H1 (cell line): ENCODE results near the gene LRP5. TPM values are rescaled to one million over a fixed set of nuclear protein-coding genes. Genes with fewer than 3 reads are reported as not detected.

Source experiments
- CTCF ChIA-PET: fragments of 300-600 bp; sonication (Branson Sonifier 250); formaldehyde crosslinking; loops from one replicate; lab custom pipeline; 2021; ENCODE audit not compliant: partially characterized antibody; lab: Charles Lee
- POLR2A ChIA-PET: fragments of 300-600 bp; sonication (Branson Sonifier 250); formaldehyde crosslinking; loops from one replicate; lab custom pipeline; 2021; ENCODE audit warnings: inconsistent platforms; ENCODE audit not compliant: partially characterized antibody; lab: Charles Lee
- DNase-seq, 2 experiments: peaks; one replicate each; pipeline versions ENCODE4 v3.0.0 to v3.0.0-alpha.2; 2010 to 2022; ENCODE audit warnings: low spot score in 2 of 2, low read depth in 1 of 2, mixed read lengths in 1 of 2
- FAIRE-seq: peaks from 2 replicates; lab custom pipeline; 2011; peaks lifted over from hg19 to GRCh38; lab: Jason Lieb, UNC
- H2AFZ ChIP-seq: 2 replicates; pipeline ENCODE4 v1.8.1; 2012; ENCODE audit warnings: low read length, inconsistent platforms
- H2AK5ac ChIP-seq: 2 replicates; pipeline ENCODE4 v1.6.1; 2013; ENCODE audit warnings: low read depth, low read length
- H2BK120ac ChIP-seq: replicated peaks from 2 replicates; pipeline ENCODE3; 2013; ENCODE audit warnings: low read depth, low read length, inconsistent platforms
- H2BK12ac ChIP-seq: 2 replicates; pipeline ENCODE4 v1.6.1; 2013; ENCODE audit warnings: low read depth, low read length
- H2BK15ac ChIP-seq: 2 replicates; pipeline ENCODE4 v1.6.1; 2013; ENCODE audit warnings: low read length
- H2BK20ac ChIP-seq: 2 replicates; pipeline ENCODE4 v1.6.1; 2013; ENCODE audit warnings: low read length
- H2BK5ac ChIP-seq: 2 replicates; pipeline ENCODE4 v1.6.1; 2013; ENCODE audit warnings: low read depth, low read length
- H3K14ac ChIP-seq: 2 replicates; pipeline ENCODE4 v1.6.1; 2013; ENCODE audit warnings: inconsistent platforms; ENCODE audit not compliant: insufficient read length
- H3K18ac ChIP-seq: 2 replicates; pipeline ENCODE4 v1.6.1; 2013; ENCODE audit warnings: low read length; ENCODE audit errors: extremely low read depth
- H3K23ac ChIP-seq: 2 replicates; pipeline ENCODE4 v1.6.1; 2013; ENCODE audit warnings: inconsistent platforms; ENCODE audit not compliant: insufficient read length
- H3K23me2 ChIP-seq: 2 replicates; pipeline ENCODE4 v1.6.1; 2013; ENCODE audit warnings: low read depth, low read length
- H3K27ac ChIP-seq: 2 replicates; pipeline ENCODE4 v1.6.1; 2011; ENCODE audit warnings: low read depth, low read length, inconsistent platforms
- H3K27me3 ChIP-seq, 4 experiments: replicated peaks in 1 of 4; 1 replicate in 1 of 4; 2 replicates in 3 of 4; pipeline versions ENCODE4 v1.6.1 to v1.8.1; 2011 to 2013; ENCODE audit warnings: low read length in 3 of 4, mild to moderate bottlenecking in 3 of 4, inconsistent platforms in 2 of 4, mixed read lengths in 2 of 4, moderate library complexity in 1 of 4; ENCODE audit not compliant: control insufficient read depth in 3 of 4, insufficient read depth in 3 of 4; ENCODE audit errors: extremely low read depth in 1 of 4
- H3K36me3 ChIP-seq, 4 experiments: 2 replicates each; pipeline versions ENCODE4 v1.6.1 to v1.8.1; 2011 to 2013; ENCODE audit warnings: mild to moderate bottlenecking in 4 of 4, low read length in 3 of 4, moderate library complexity in 2 of 4, control low read depth in 1 of 4, inconsistent platforms in 1 of 4; ENCODE audit not compliant: insufficient read depth in 4 of 4, control insufficient read depth in 2 of 4
- H3K4ac ChIP-seq: replicated peaks from 2 replicates; pipeline ENCODE3; 2013; ENCODE audit warnings: low read length, low read depth, mixed read lengths, inconsistent platforms; ENCODE audit not compliant: insufficient read length
- H3K4me1 ChIP-seq, 4 experiments: replicated peaks in 1 of 4; 1 replicate in 1 of 4; 2 replicates in 3 of 4; pipeline versions ENCODE4 v1.6.1 to v1.8.1; 2011 to 2013; ENCODE audit warnings: low read length in 3 of 4, inconsistent platforms in 2 of 4, mixed read lengths in 1 of 4; ENCODE audit not compliant: insufficient read depth in 4 of 4, control insufficient read depth in 3 of 4
- H3K4me2 ChIP-seq, 2 experiments: 2 replicates each; pipeline versions ENCODE4 v1.6.1 to v1.8.1; 2011 to 2013; ENCODE audit warnings: low read depth in 2 of 2, low read length in 2 of 2, control low read depth in 1 of 2, inconsistent platforms in 1 of 2, mild to moderate bottlenecking in 1 of 2; ENCODE audit not compliant: insufficient read depth in 1 of 2
- H3K4me3 ChIP-seq, 4 experiments: fragments of 200-600, 300-600 bp in 1 of 4; sonication (generic), shearing (Covaris generic), sonication (Bioruptor Twin) in 1 of 4; 2 replicates each; pipeline versions ENCODE4 v1.5.1 to v1.8.1; 2011 to 2016; ENCODE audit warnings: low read length in 4 of 4, low read depth in 3 of 4, control low read depth in 2 of 4, inconsistent platforms in 2 of 4, mild to moderate bottlenecking in 2 of 4, mixed read lengths in 1 of 4, moderate library complexity in 1 of 4; ENCODE audit not compliant: insufficient read depth in 2 of 4; ENCODE audit errors: extremely low read depth in 1 of 4
- H3K56ac ChIP-seq: replicated peaks from 2 replicates; pipeline ENCODE3; 2013; ENCODE audit warnings: low read depth, mild to moderate bottlenecking, mixed read lengths, low read length, inconsistent platforms; ENCODE audit not compliant: insufficient read length
- H3K79me1 ChIP-seq: 2 replicates; pipeline ENCODE4 v1.6.1; 2013; ENCODE audit warnings: low read depth, low read length, control low read depth
- H3K79me2 ChIP-seq, 2 experiments: 2 replicates each; pipeline versions ENCODE4 v1.6.1 to v1.8.1; 2012 to 2013; ENCODE audit warnings: low read length in 2 of 2, mild to moderate bottlenecking in 2 of 2, inconsistent platforms in 1 of 2; ENCODE audit not compliant: insufficient read depth in 2 of 2, control insufficient read depth in 1 of 2
- H3K9ac ChIP-seq, 4 experiments: replicated peaks in 1 of 4; 1 replicate in 1 of 4; 2 replicates in 3 of 4; pipeline versions ENCODE4 v1.6.1 to v1.8.1; 2011 to 2013; ENCODE audit warnings: low read depth in 3 of 4, low read length in 3 of 4, control low read depth in 2 of 4, mild to moderate bottlenecking in 2 of 4, moderate library complexity in 2 of 4, inconsistent platforms in 1 of 4; ENCODE audit errors: extremely low read depth in 1 of 4
- H3K9me3 ChIP-seq, 2 experiments: 2 replicates each; pipeline versions ENCODE4 v1.6.1 to v1.8.1; 2012 to 2013; ENCODE audit warnings: mild to moderate bottlenecking in 2 of 2, moderate library complexity in 2 of 2, control low read depth in 1 of 2, inconsistent platforms in 1 of 2, low read depth in 1 of 2, low read length in 1 of 2, mixed read lengths in 1 of 2; ENCODE audit not compliant: insufficient read depth in 2 of 2
- H4K20me1 ChIP-seq, 2 experiments: replicated peaks in 1 of 2; 2 replicates each; pipeline versions ENCODE3 to v1.8.1; 2011 to 2013; ENCODE audit warnings: inconsistent platforms in 2 of 2, low read length in 2 of 2, mild to moderate bottlenecking in 1 of 2; ENCODE audit not compliant: insufficient read depth in 2 of 2, control insufficient read depth in 1 of 2
- H4K5ac ChIP-seq: 2 replicates; pipeline ENCODE4 v1.6.1; 2013; ENCODE audit warnings: low read length, low read depth, mixed read lengths, inconsistent platforms; ENCODE audit not compliant: insufficient read length
- H4K8ac ChIP-seq: 2 replicates; pipeline ENCODE4 v1.8.0; 2013; ENCODE audit warnings: mild to moderate bottlenecking, moderate library complexity, low read length, inconsistent platforms; ENCODE audit not compliant: insufficient read depth; ENCODE audit errors: extremely low read depth
- H4K91ac ChIP-seq: replicated peaks from 2 replicates; pipeline ENCODE3; 2013; ENCODE audit warnings: low read length, mixed read lengths, inconsistent platforms; ENCODE audit not compliant: insufficient read length
- CBX8 ChIP-seq: fragments of 300-800, 300-1000 bp; sonication (generic); IDR thresholded peaks from 2 replicates; pipeline ENCODE4 v1.7.1; 2016; ENCODE audit warnings: low read depth, low read length, borderline replicate concordance
- CTBP2 ChIP-seq: IDR thresholded peaks from 2 replicates; pipeline ENCODE4 v1.7.0; 2011; ENCODE audit warnings: borderline replicate concordance, mild to moderate bottlenecking, moderate library complexity, mixed read lengths, low read length; ENCODE audit not compliant: insufficient read depth, insufficient read length
- GABPA ChIP-seq: IDR thresholded peaks from 2 replicates; pipeline ENCODE4 v1.6.1; 2011; ENCODE audit warnings: mild to moderate bottlenecking, low read length, moderate library complexity, borderline replicate concordance; ENCODE audit not compliant: insufficient read depth
- MAFK ChIP-seq: IDR thresholded peaks from 2 replicates; pipeline ENCODE4 v1.6.1; 2012; ENCODE audit warnings: low read depth, mild to moderate bottlenecking, improper control_type of control experiment, low read length
- PHF8 ChIP-seq: fragments of 200-600 bp; sonication (generic); conservative IDR thresholded peaks from 2 replicates; pipeline ENCODE4 v1.7.1; 2012; ENCODE audit warnings: low read depth, mild to moderate bottlenecking, inconsistent platforms, low read length, moderate library complexity
- POLR2AphosphoS5 ChIP-seq: IDR thresholded peaks from 2 replicates; pipeline ENCODE4 v1.6.1; 2011; ENCODE audit warnings: low read depth, low read length
- RXRA ChIP-seq: IDR thresholded peaks from 2 replicates; pipeline ENCODE4 v1.6.1; 2011; ENCODE audit warnings: low read depth, mild to moderate bottlenecking, low read length, moderate library complexity; ENCODE audit not compliant: insufficient read depth
- SIN3A ChIP-seq, 2 experiments: IDR thresholded peaks in 1 of 2; conservative IDR thresholded peaks in 1 of 2; 2 replicates each; pipeline ENCODE4 v1.6.1; 2011 to 2012; ENCODE audit warnings: low read length in 2 of 2, improper control_type of control experiment in 1 of 2, low read depth in 1 of 2, mild to moderate bottlenecking in 1 of 2
- SP2 ChIP-seq: IDR thresholded peaks from 2 replicates; pipeline ENCODE4 v1.6.1; 2012; ENCODE audit warnings: mild to moderate bottlenecking, low read length, inconsistent platforms
- TCF12 ChIP-seq: IDR thresholded peaks from 2 replicates; pipeline ENCODE4 v1.6.1; 2011; ENCODE audit warnings: low read depth, mild to moderate bottlenecking, low read length
- YY1 ChIP-seq: IDR thresholded peaks from 2 replicates; pipeline ENCODE4 v1.6.1; 2011; ENCODE audit warnings: low read depth, mild to moderate bottlenecking, low read length
- ZNF274 ChIP-seq: IDR thresholded peaks from 2 replicates; pipeline ENCODE4 v1.7.0; 2012; ENCODE audit warnings: low read length, borderline replicate concordance; ENCODE audit errors: extremely low read depth
- WGBS, 2 experiments: shearing (Covaris generic) in 1 of 2; methylation state at CpG; one replicate each; pipeline versions ENCODE4 v1.1.6 to v1.1.7; 2013 to 2015; ENCODE audit warnings: low lambda C conversion rate in 2 of 2, mixed read lengths in 2 of 2, inconsistent platforms in 1 of 2, low coverage in 1 of 2, missing lambda C conversion rate in 1 of 2; ENCODE audit not compliant: insufficient replicate concordance in 2 of 2, insufficient coverage in 1 of 2, insufficient read length in 1 of 2; ENCODE audit errors: extremely low coverage in 1 of 2, missing lambda C conversion rate in 1 of 2; 5-methylcytosine and 5-hydroxymethylcytosine counted together
- polyA plus RNA-seq, 7 experiments: library from polyadenylated mRNA; depleted of rRNA in 3 of 7; stranded (reverse) in 5 of 7; unstranded in 2 of 7; fragments of >200 nt in 5 of 7; fragments of 200-250 nt in 2 of 7; gene quantifications; 1 replicate in 5 of 7; 2 replicates in 1 of 7; 4 replicates in 1 of 7; pipeline versions ENCODE4 v1.2.1 to v1.2.3, GENCODE V29; 2011 to 2013; ENCODE audit warnings: missing spikeins in 2 of 7, mixed read lengths in 2 of 7
- total RNA-seq: library from RNA; stranded (reverse); fragmentation: NEBNext Ultra II Directional; extraction: Animal tissue kit (Norgen Biotek cat#: 25700); gene quantifications from 2 replicates; pipeline ENCODE4 v1.2.1, GENCODE V29; 2021

Gene LRP5
- total and polyA plus RNA-seq, 2 of the 8 experiments (the other 6 are each of a cell fraction or from before 2014, with no cell fraction given) = 19.0 to 38.9 TPM

- Histone ChIP-seq H2BK20ac (no peak overlapping the region), H4K5ac (no peak overlapping the region), H2AFZ (no peak overlapping the region), H3K4me3 (no peak overlapping the region), H3K27ac (no peak overlapping the region), H3K79me1 (no peaks in the 10 kb centered on the region; the same call in none of the 2 replicates), H3K4me2 (no peak overlapping the region), H3K14ac (no peak overlapping the region), H3K23me2 (no peaks in the 10 kb centered on the region), H2AK5ac (no peak overlapping the region), H3K27me3 (no peaks in the 10 kb centered on the region), H3K36me3 (0 out of 8 replicates have a peak, but pooled peaks cover 0 to 4% (median 1%) of the 10 kb centered on the region in 4 experiments), H4K91ac (no peak overlapping the region), H2BK12ac (no peak overlapping the region), H3K9ac (no peak overlapping the region), H2BK15ac (no peak overlapping the region), H3K79me2 (no peaks in the 10 kb centered on the region), H2BK5ac (no peak overlapping the region), H4K8ac (no peak overlapping the region), H2BK120ac (no peak overlapping the region), H3K56ac (no peak overlapping the region), H3K4me1 (no peaks in the 10 kb centered on the region), H3K9me3 (no peaks in the 10 kb centered on the region; a peak in 1 of 4 replicates), H4K20me1 (peaks cover 0 to 1% of the 10 kb centered on the region in 2 experiments), H3K23ac (no peak overlapping the region), H3K18ac (no peak overlapping the region), H3K4ac (no peak overlapping the region)
- ChIA-PET CTCF (interaction anchor here (1.5 to 4.2 kb wide), 5 partner anchors 11 to 73 kb away, joined by 3 to 17 read pairs (median 5); no protein-coding TSS in a partner anchor), POLR2A (interaction anchor here (1.5 kb wide), 1 partner anchor 19 kb away, joined by 3 read pairs; no protein-coding TSS in a partner anchor)
- no peak for DNase-seq
- WGBS, 2 experiments = 95% methylated on average over 21 of the region's 23 CpGs; no CpG with 5 or more reads in 1 of the 2 experiments
- FAIRE-seq = no peak
- TF ChIP-seq YY1 = no peak
- no peak for TF ChIP-seq CTBP2
- TF ChIP-seq PHF8 = no peak
- no peak for TF ChIP-seq CBX8
- TF ChIP-seq RXRA = no peak
- no peak for TF ChIP-seq MAFK
- TF ChIP-seq GABPA = no peak
- TF ChIP-seq POLR2AphosphoS5 = no peak
- no peak for TF ChIP-seq ZNF274
- TF ChIP-seq TCF12 = no peak
- no peak for TF ChIP-seq SIN3A (conservative IDR thresholded peaks at IDR 0.05 in 1 of 2, IDR thresholded peaks at IDR 0.05 in 1 of 2; ENCODE audit: low read depth in 1 of 2, low read length in 2 of 2)
- no peak for TF ChIP-seq SP2
Observed at GRCh38 chr11:68370211-68371111, 58.1 kb downstream of the LRP5 start.
